Vagina (tissue), 2 donors: ENCODE results near the gene MAML3. TPM values are rescaled to one million over a fixed set of nuclear protein-coding genes. Genes with fewer than 3 reads are reported as not detected.

Source experiments
- DNase-seq, 2 donors: peaks; one replicate each; pipeline ENCODE4 v3.0.0-alpha.2; 2017; ENCODE audit errors: extremely low spot score in 2 of 2
- H3K27ac ChIP-seq: fragments of 200-600 bp; sonication (generic); one replicate; pipeline ENCODE4 v1.5.1; 2019
- H3K27me3 ChIP-seq: fragments of 200-600 bp; sonication (generic); one replicate; pipeline ENCODE4 v1.5.1; 2019
- H3K36me3 ChIP-seq, 2 donors: fragments of 200-600 bp; sonication (generic); one replicate each; pipeline ENCODE4 v1.5.1; 2017 to 2019
- H3K4me1 ChIP-seq: fragments of 200-600 bp; sonication (generic); one replicate; pipeline ENCODE4 v1.5.1; 2019
- H3K4me3 ChIP-seq, 2 donors: fragments of 200-600 bp; sonication (generic); 1 replicate in 1 of 2; 2 replicates in 1 of 2; pipeline ENCODE4 v1.5.1; 2016 to 2019
- H3K9me3 ChIP-seq: fragments of 200-600 bp; sonication (generic); one replicate; pipeline ENCODE4 v1.5.1; 2019
- CTCF ChIP-seq, 3 experiments: fragments of 450-650 bp in 2 of 3; fragments of 200-600 bp in 1 of 3; sonication (generic) in 1 of 3; IDR thresholded peaks; one replicate each; pipeline ENCODE4 v1.5.1; 2017 to 2019; ENCODE audit warnings: antibody characterized with exemption in 3 of 3, mild to moderate bottlenecking in 2 of 3, moderate library complexity in 2 of 3
- POLR2A ChIP-seq, 2 donors: fragments of 450-650 bp; IDR thresholded peaks; one replicate each; pipeline ENCODE4 v1.6.1; 2017; ENCODE audit warnings: antibody characterized with exemption in 2 of 2, mild to moderate bottlenecking in 2 of 2, moderate library complexity in 2 of 2
- POLR2AphosphoS5 ChIP-seq, 2 donors: sonication (generic); formaldehyde crosslinking; IDR thresholded peaks; one replicate each; pipeline ENCODE4 v1.9.0; 2017; ENCODE audit warnings: antibody characterized with exemption in 2 of 2, mild to moderate bottlenecking in 2 of 2, low read depth in 1 of 2; ENCODE audit not compliant: insufficient read depth in 1 of 2
- intact Hi-C: fragments of 100-400 bp; cut with DNase I; formaldehyde crosslinking; loops from one replicate; pipeline ENCODE4 v1.15.1; 2023
- total RNA-seq: library from RNA; depleted of rRNA; stranded (reverse); fragments of >200 nt; gene quantifications from one replicate; pipeline ENCODE4 v1.2.3, GENCODE V29; 2016

MAML3 gene
- total RNA-seq, 1 donor from 2014 or later, result 16.2 TPM

DNA sequence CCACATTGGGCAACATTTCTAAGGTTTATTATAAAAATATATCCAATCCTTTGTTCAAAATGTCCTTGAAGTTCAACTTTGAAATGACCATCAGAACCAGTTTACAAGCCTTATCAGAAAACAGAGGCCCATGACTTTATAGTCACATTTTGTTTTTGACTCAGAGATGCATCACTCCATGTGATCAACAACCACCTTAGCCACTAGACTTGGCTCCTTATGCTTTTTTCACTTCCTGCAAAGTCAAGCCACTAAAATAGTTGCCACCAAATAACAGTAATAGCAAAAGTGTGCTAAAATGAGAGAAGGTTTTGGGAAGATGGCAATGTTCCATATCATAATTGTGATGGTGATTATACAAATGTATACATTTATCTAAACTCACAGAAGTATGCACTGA is 181.7 kb downstream of the MAML3 start:
- H3K27ac ChIP-seq, result no peak overlapping the region
- intact Hi-C loops, result no loop called here
- H3K27me3 ChIP-seq, result no peaks in the 10 kb centered on the region
- TF ChIP-seq POLR2A (IDR thresholded peaks at IDR 0.05) (no peak), POLR2AphosphoS5 (IDR thresholded peaks at IDR 0.05; ENCODE audit: insufficient read depth in 1 of 2, low read depth in 1 of 2) (no peak), CTCF (IDR thresholded peaks at IDR 0.05) (no peak)
- H3K9me3 ChIP-seq, result no peaks in the 10 kb centered on the region
- H3K4me1 ChIP-seq, result peaks cover 26% of the 10 kb centered on the region
- H3K36me3 ChIP-seq, result no peaks in the 10 kb centered on the region
- DNase-seq, result no peak
- no peak overlapping the region for H3K4me3 ChIP-seq

DNA sequence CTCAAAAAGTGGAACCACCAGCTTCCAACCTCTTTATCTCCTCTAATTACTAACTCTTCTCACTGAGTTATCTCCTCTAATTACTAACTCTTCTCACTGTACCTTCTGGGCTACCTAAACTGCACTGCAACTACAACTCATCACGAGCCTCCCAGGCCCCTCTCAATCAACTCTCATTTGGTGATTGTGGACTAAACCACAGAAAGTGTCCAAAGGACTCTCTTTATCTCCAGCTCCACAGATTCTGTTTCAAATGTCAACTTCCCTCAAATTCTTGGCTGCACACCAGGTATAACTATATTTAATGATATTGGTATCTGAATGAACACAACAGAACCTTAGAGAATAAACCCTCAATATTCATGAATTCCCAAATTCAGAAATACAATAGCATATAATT is 182.9 kb downstream of the MAML3 start:
- no peak overlapping the region for H3K4me3 ChIP-seq
- H3K9me3 ChIP-seq, result no peaks in the 10 kb centered on the region
- intact Hi-C loops, result no loop called here
- H3K36me3 ChIP-seq, result no peaks in the 10 kb centered on the region
- H3K27me3 ChIP-seq, result no peaks in the 10 kb centered on the region
- no peak for DNase-seq
- no peak for TF ChIP-seq POLR2AphosphoS5 (IDR thresholded peaks at IDR 0.05; ENCODE audit: insufficient read depth in 1 of 2, low read depth in 1 of 2)
- TF ChIP-seq POLR2A (IDR thresholded peaks at IDR 0.05), result no peak
- no peak for TF ChIP-seq CTCF (IDR thresholded peaks at IDR 0.05)
- H3K27ac ChIP-seq, result no peak overlapping the region
- peaks cover 26% of the 10 kb centered on the region for H3K4me1 ChIP-seq

GRCh38 chr4:139969635-139970266 is 184.2 kb downstream of the MAML3 start:
- H3K4me1 ChIP-seq, result peaks cover 24% of the 10 kb centered on the region
- intact Hi-C loops, result no loop called here
- H3K27ac ChIP-seq, result no peak overlapping the region
- no peak overlapping the region for H3K4me3 ChIP-seq
- no peaks in the 10 kb centered on the region for H3K9me3 ChIP-seq
- no peaks in the 10 kb centered on the region for H3K27me3 ChIP-seq
- no peaks in the 10 kb centered on the region for H3K36me3 ChIP-seq
- DNase-seq, result no peak
- no peak for TF ChIP-seq POLR2AphosphoS5 (IDR thresholded peaks at IDR 0.05; ENCODE audit: insufficient read depth in 1 of 2, low read depth in 1 of 2)
- TF ChIP-seq POLR2A (IDR thresholded peaks at IDR 0.05), result no peak
- TF ChIP-seq CTCF (IDR thresholded peaks at IDR 0.05), result no peak

DNA sequence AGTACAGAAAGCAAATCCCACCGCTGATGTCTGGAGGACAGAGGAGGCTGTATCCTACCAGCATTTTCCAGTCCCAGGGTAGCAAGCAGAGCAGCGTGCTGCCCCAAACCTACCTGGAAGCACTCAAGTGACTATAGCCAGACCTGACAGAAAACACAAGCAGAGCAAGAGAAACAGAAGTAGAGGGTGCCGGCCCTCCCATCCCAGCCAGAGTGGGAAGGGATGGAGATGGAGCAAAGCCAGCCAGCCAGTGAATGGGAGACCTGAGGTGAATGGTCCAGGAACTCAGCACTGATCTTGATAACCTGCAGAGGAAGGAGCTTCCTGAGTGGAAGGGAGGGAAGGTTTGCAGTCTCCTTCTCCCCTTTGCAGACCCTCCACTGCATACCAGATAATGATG is 185.2 kb downstream of the MAML3 start:
- peaks cover 24% of the 10 kb centered on the region for H3K4me1 ChIP-seq
- TF ChIP-seq POLR2AphosphoS5 (IDR thresholded peaks at IDR 0.05; ENCODE audit: insufficient read depth in 1 of 2, low read depth in 1 of 2), result no peak
- TF ChIP-seq POLR2A (IDR thresholded peaks at IDR 0.05), result no peak
- TF ChIP-seq CTCF (IDR thresholded peaks at IDR 0.05), result no peak
- no peak overlapping the region for H3K27ac ChIP-seq
- H3K4me3 ChIP-seq, result no peak overlapping the region
- H3K9me3 ChIP-seq, result no peaks in the 10 kb centered on the region
- intact Hi-C loops, result no loop called here
- no peaks in the 10 kb centered on the region for H3K36me3 ChIP-seq
- H3K27me3 ChIP-seq, result no peaks in the 10 kb centered on the region
- DNase-seq, result no peak

GRCh38 chr4:139966383-139966782 is 187.6 kb downstream of the MAML3 start:
- TF ChIP-seq CTCF (IDR thresholded peaks at IDR 0.05) (no peak), POLR2A (IDR thresholded peaks at IDR 0.05) (no peak), POLR2AphosphoS5 (IDR thresholded peaks at IDR 0.05; ENCODE audit: insufficient read depth in 1 of 2, low read depth in 1 of 2) (no peak)
- peaks cover 37% of the 10 kb centered on the region for H3K4me1 ChIP-seq
- DNase-seq, result no peak
- H3K36me3 ChIP-seq, result no peaks in the 10 kb centered on the region
- no peak overlapping the region for H3K4me3 ChIP-seq
- intact Hi-C loops, result no loop called here
- H3K27me3 ChIP-seq, result no peaks in the 10 kb centered on the region
- H3K9me3 ChIP-seq, result no peaks in the 10 kb centered on the region
- no peak overlapping the region for H3K27ac ChIP-seq
